Measurements from ENCODE around the gene NGEF.

Gene NGEF

DNA sequence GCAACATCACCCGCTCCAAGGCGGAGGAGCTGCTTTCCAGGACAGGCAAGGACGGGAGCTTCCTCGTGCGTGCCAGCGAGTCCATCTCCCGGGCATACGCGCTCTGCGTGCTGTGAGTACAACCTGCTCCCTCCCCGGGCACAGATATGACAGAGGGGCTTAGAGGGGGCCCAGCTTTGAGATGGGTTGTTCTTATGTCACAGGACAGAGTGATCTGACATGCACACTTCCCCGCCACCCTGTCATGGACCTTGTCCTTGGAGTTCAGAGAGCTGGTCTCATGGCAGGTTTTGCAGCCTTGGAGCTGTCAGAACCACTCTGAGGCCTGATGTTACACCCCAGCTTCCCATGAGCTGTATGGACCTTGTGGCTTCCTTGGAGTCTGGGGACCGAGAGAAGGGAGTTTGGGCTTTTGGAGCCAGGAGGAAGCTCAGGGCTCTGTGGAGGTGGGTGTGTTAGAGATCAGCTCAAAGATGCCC, 47.5 kb upstream of the NGEF start:
- H3K27ac ChIP-seq (ENCODE audit: extremely low read depth, low read depth, low read length): no peak overlapping the region

DNA sequence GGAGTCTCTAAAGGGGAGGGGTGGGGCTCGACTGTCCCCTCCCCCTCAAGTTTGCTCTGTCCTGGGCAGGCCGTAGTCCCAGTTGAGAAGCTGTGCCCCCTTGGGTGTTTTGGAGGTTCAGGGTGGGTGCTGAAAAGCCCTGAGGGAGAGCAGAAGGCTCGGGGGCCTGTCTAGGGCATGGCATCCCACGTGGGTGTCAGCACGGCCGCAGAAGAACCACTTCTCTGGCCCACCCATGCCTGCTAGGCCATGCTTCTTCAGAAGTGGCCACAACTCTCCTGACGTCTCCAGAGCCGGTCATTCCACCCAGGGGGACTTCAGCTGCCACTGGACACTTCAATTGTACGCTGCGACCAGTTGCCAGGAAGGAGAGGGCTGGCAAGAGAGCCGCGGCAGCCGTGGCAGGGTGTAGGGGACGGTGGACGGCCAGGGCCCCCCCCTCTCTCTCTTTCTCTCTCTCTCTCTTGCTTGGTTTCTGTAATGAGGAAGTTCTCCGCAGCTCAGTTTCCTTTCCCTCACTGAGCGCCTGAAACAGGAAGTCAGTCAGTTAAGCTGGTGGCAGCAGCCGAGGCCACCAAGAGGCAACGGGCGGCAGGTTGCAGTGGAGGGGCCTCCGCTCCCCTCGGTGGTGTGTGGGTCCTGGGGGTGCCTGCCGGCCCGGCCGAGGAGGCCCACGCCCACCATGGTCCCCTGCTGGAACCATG, 46.9 kb upstream of the NGEF start, which contains the start of gene INPP5D:
Gene INPP5D, plus strand, starts transcription at position 546 of the 704 bp plus-strand sequence. Its CDS starts 137 bp downstream, at position 683.
- TF ChIP-seq ZNF133 (tag by site-specific recombination; IDR thresholded peaks at IDR 0.05) (no peak), GFI1B (tag by site-specific recombination; IDR thresholded peaks at IDR 0.05) (no peak), HOXD13 (CRISPR knock-in tag; IDR thresholded peaks at IDR 0.05; ENCODE audit: borderline replicate concordance) (no peak), ZNF354C (tag by site-specific recombination; IDR thresholded peaks at IDR 0.05; ENCODE audit: borderline replicate concordance, low read depth) (no peak), ZNF529 (tag by site-specific recombination; IDR thresholded peaks at IDR 0.05; ENCODE audit: insufficient replicate concordance) (no peak), ZBTB1 (tag by site-specific recombination; IDR thresholded peaks at IDR 0.05) (no peak)
- TF ChIP-seq, protein P1, sequence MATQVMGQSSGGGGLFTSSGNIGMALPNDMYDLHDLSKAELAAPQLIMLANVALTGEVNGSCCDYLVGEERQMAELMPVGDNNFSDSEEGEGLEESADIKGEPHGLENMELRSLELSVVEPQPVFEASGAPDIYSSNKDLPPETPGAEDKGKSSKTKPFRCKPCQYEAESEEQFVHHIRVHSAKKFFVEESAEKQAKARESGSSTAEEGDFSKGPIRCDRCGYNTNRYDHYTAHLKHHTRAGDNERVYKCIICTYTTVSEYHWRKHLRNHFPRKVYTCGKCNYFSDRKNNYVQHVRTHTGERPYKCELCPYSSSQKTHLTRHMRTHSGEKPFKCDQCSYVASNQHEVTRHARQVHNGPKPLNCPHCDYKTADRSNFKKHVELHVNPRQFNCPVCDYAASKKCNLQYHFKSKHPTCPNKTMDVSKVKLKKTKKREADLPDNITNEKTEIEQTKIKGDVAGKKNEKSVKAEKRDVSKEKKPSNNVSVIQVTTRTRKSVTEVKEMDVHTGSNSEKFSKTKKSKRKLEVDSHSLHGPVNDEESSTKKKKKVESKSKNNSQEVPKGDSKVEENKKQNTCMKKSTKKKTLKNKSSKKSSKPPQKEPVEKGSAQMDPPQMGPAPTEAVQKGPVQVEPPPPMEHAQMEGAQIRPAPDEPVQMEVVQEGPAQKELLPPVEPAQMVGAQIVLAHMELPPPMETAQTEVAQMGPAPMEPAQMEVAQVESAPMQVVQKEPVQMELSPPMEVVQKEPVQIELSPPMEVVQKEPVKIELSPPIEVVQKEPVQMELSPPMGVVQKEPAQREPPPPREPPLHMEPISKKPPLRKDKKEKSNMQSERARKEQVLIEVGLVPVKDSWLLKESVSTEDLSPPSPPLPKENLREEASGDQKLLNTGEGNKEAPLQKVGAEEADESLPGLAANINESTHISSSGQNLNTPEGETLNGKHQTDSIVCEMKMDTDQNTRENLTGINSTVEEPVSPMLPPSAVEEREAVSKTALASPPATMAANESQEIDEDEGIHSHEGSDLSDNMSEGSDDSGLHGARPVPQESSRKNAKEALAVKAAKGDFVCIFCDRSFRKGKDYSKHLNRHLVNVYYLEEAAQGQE (tag by site-specific recombination; IDR thresholded peaks at IDR 0.05): no peak
- ChIA-PET CTCF (interaction anchor here (0.5 to 1.0 kb wide), 4 partner anchors 33 to 75 kb away, joined by 3 read pairs; no protein-coding TSS in a partner anchor), POLR2A (no interaction called here)
- H3K27ac ChIP-seq (ENCODE audit: extremely low read depth, low read depth, low read length): no peak within 1 kb of the TSS
- no peaks in the 10 kb centered on the region for H3K4me1 ChIP-seq (ENCODE audit: control insufficient read depth, insufficient read depth, low read length)
- no peaks in the 10 kb centered on the region for H3K9me3 ChIP-seq (ENCODE audit: control insufficient read depth, insufficient read depth, low read depth, low read length)
- H3K4me3 ChIP-seq (ENCODE audit: low read depth, low read length): no peak within 1 kb of the TSS
- no peaks in the 10 kb centered on the region for H3K36me3 ChIP-seq (ENCODE audit: control insufficient read depth in 2 of 2, insufficient read depth in 1 of 2, low read length in 2 of 2)

More for the DNA sequence above, 47.5 kb upstream of the NGEF start:
- H3K36me3 ChIP-seq (ENCODE audit: control insufficient read depth in 2 of 2, insufficient read depth in 1 of 2, low read length in 2 of 2): no peaks in the 10 kb centered on the region
- H3K9me3 ChIP-seq (ENCODE audit: control insufficient read depth, insufficient read depth, low read depth, low read length): no peaks in the 10 kb centered on the region
- H3K4me3 ChIP-seq (ENCODE audit: low read depth, low read length): no peak overlapping the region
- TF ChIP-seq, protein P2, sequence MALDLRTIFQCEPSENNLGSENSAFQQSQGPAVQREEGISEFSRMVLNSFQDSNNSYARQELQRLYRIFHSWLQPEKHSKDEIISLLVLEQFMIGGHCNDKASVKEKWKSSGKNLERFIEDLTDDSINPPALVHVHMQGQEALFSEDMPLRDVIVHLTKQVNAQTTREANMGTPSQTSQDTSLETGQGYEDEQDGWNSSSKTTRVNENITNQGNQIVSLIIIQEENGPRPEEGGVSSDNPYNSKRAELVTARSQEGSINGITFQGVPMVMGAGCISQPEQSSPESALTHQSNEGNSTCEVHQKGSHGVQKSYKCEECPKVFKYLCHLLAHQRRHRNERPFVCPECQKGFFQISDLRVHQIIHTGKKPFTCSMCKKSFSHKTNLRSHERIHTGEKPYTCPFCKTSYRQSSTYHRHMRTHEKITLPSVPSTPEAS (tag by site-specific recombination; IDR thresholded peaks at IDR 0.05): no peak
- TF ChIP-seq ZNF112 (tag by site-specific recombination; IDR thresholded peaks at IDR 0.05) (no peak), KLF9 (tag by site-specific recombination; IDR thresholded peaks at IDR 0.05; ENCODE audit: low read depth) (no peak), ZNF777 (tag by site-specific recombination; IDR thresholded peaks at IDR 0.05; ENCODE audit: borderline replicate concordance) (no peak), ZNF335 (tag by site-specific recombination; conservative IDR thresholded peaks at IDR 0.05) (no peak), ZBTB48 (tag by site-specific recombination; IDR thresholded peaks at IDR 0.05) (no peak), SCRT1 (tag by site-specific recombination; IDR thresholded peaks at IDR 0.05; ENCODE audit: borderline replicate concordance) (no peak)
- TF ChIP-seq, protein P3, sequence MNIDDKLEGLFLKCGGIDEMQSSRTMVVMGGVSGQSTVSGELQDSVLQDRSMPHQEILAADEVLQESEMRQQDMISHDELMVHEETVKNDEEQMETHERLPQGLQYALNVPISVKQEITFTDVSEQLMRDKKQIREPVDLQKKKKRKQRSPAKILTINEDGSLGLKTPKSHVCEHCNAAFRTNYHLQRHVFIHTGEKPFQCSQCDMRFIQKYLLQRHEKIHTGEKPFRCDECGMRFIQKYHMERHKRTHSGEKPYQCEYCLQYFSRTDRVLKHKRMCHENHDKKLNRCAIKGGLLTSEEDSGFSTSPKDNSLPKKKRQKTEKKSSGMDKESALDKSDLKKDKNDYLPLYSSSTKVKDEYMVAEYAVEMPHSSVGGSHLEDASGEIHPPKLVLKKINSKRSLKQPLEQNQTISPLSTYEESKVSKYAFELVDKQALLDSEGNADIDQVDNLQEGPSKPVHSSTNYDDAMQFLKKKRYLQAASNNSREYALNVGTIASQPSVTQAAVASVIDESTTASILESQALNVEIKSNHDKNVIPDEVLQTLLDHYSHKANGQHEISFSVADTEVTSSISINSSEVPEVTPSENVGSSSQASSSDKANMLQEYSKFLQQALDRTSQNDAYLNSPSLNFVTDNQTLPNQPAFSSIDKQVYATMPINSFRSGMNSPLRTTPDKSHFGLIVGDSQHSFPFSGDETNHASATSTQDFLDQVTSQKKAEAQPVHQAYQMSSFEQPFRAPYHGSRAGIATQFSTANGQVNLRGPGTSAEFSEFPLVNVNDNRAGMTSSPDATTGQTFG (tag by site-specific recombination; IDR thresholded peaks at IDR 0.05; ENCODE audit: borderline replicate concordance): no peak
- TF ChIP-seq, protein P4, sequence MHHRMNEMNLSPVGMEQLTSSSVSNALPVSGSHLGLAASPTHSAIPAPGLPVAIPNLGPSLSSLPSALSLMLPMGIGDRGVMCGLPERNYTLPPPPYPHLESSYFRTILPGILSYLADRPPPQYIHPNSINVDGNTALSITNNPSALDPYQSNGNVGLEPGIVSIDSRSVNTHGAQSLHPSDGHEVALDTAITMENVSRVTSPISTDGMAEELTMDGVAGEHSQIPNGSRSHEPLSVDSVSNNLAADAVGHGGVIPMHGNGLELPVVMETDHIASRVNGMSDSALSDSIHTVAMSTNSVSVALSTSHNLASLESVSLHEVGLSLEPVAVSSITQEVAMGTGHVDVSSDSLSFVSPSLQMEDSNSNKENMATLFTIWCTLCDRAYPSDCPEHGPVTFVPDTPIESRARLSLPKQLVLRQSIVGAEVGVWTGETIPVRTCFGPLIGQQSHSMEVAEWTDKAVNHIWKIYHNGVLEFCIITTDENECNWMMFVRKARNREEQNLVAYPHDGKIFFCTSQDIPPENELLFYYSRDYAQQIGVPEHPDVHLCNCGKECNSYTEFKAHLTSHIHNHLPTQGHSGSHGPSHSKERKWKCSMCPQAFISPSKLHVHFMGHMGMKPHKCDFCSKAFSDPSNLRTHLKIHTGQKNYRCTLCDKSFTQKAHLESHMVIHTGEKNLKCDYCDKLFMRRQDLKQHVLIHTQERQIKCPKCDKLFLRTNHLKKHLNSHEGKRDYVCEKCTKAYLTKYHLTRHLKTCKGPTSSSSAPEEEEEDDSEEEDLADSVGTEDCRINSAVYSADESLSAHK (tag by site-specific recombination; IDR thresholded peaks at IDR 0.05): no peak
- CTCF ChIA-PET: interaction anchor here (0.5 to 1.0 kb wide), 4 partner anchors 33 to 74 kb away, joined by 3 read pairs; no protein-coding TSS in a partner anchor
- POLR2A ChIA-PET: no interaction called here
- H3K4me1 ChIP-seq (ENCODE audit: control insufficient read depth, insufficient read depth, low read length): no peaks in the 10 kb centered on the region

Data from HEK293 (cell line).